HEK293 (cell line): ENCODE data around the gene IGDCC3.

Source experiments
- CTCF ChIA-PET: fragments of 350-600 bp; formaldehyde crosslinking; extraction: SDS; loops from one replicate; lab custom pipeline; 2021; ENCODE audit warnings: antibody characterized with exemption; lab: Yijun Ruan, JAX
- POLR2A ChIA-PET: fragments of 300-600 bp; formaldehyde crosslinking; extraction: SDS; loops from one replicate; lab custom pipeline; 2020; ENCODE audit warnings: antibody characterized with exemption, inconsistent platforms; lab: Yijun Ruan, JAX
- H3K27ac ChIP-seq: fragments of 200-500 bp; sonication (Bioruptor generic); 2 replicates; pipeline ENCODE4 v1.5.1; 2014; ENCODE audit warnings: low read depth, low read length, control low read depth, inconsistent platforms; ENCODE audit errors: extremely low read depth
- H3K36me3 ChIP-seq, 2 experiments: fragments of 200-500 bp in 1 of 2; sonication (Bioruptor generic) in 1 of 2; 1 replicate in 1 of 2; 2 replicates in 1 of 2; pipeline ENCODE4 v1.5.1; 2014 to 2017; ENCODE audit warnings: inconsistent platforms in 2 of 2, low read length in 2 of 2; ENCODE audit not compliant: control insufficient read depth in 2 of 2, insufficient read depth in 1 of 2
- H3K4me1 ChIP-seq: fragments of 200-500 bp; sonication (Bioruptor generic); 2 replicates; pipeline ENCODE4 v1.5.1; 2014; ENCODE audit warnings: mild to moderate bottlenecking, low read length, inconsistent platforms; ENCODE audit not compliant: control insufficient read depth, insufficient read depth
- H3K4me3 ChIP-seq: 2 replicates; pipeline ENCODE4 v1.5.1; 2011; ENCODE audit warnings: low read depth, mild to moderate bottlenecking, control low read depth, low read length, moderate library complexity
- H3K9me3 ChIP-seq: fragments of 200-500 bp; sonication (Bioruptor generic); 2 replicates; pipeline ENCODE4 v1.5.1; 2014; ENCODE audit warnings: low read depth, low read length, inconsistent platforms; ENCODE audit not compliant: control insufficient read depth, insufficient read depth
- GFI1B ChIP-seq: fragments of 450-650 bp; formaldehyde crosslinking; IDR thresholded peaks from 2 replicates; pipeline ENCODE4 v1.5.1; 2016; ENCODE audit warnings: missing biosample characterization, missing genetic modification characterization
- REPIN1 ChIP-seq: fragments of 450-650 bp; formaldehyde crosslinking; IDR thresholded peaks from 2 replicates; pipeline ENCODE4 v1.5.1; 2017; ENCODE audit warnings: missing biosample characterization, missing genetic modification characterization, low read depth
- ZNF19 ChIP-seq: fragments of 450-650 bp; formaldehyde crosslinking; IDR thresholded peaks from 2 replicates; pipeline ENCODE4; 2016; ENCODE audit warnings: missing biosample characterization, missing genetic modification characterization, low read depth
- ZNF266 ChIP-seq: fragments of 450-650 bp; formaldehyde crosslinking; IDR thresholded peaks from 2 replicates; pipeline ENCODE4 v1.5.1; 2016; ENCODE audit warnings: missing biosample characterization, missing genetic modification characterization, low read depth
- ZSCAN30 ChIP-seq: fragments of 450-650 bp; IDR thresholded peaks from 2 replicates; pipeline ENCODE4 v1.5.1; 2018; ENCODE audit warnings: missing biosample characterization, mild to moderate bottlenecking, missing genetic modification characterization, moderate library complexity
- TF ChIP-seq, protein P1 (sequence below): fragments of 450-650 bp; formaldehyde crosslinking; conservative IDR thresholded peaks from 2 replicates; pipeline ENCODE4 v1.5.1; 2016; ENCODE audit warnings: low read depth, missing biosample characterization, missing genetic modification characterization
- TF ChIP-seq, protein P2 (sequence below): fragments of 450-650 bp; formaldehyde crosslinking; IDR thresholded peaks from 2 replicates; pipeline ENCODE4 v1.5.1; 2017; ENCODE audit warnings: missing biosample characterization, missing genetic modification characterization
- TF ChIP-seq, protein P3 (sequence below): fragments of 450-650 bp; formaldehyde crosslinking; IDR thresholded peaks from 2 replicates; pipeline ENCODE4 v1.5.1; 2016; ENCODE audit warnings: missing biosample characterization, missing genetic modification characterization
- TF ChIP-seq, protein P4 (sequence below): fragments of 450-650 bp; formaldehyde crosslinking; IDR thresholded peaks from 2 replicates; pipeline ENCODE4 v1.5.1; 2016; ENCODE audit warnings: missing biosample characterization, missing genetic modification characterization
- TF ChIP-seq, protein P5 (sequence below): fragments of 450-650 bp; formaldehyde crosslinking; IDR thresholded peaks from 2 replicates; pipeline ENCODE4 v1.5.1; 2016; ENCODE audit warnings: missing biosample characterization, missing genetic modification characterization
- TF ChIP-seq, protein P6 (sequence below): fragments of 450-650 bp; formaldehyde crosslinking; IDR thresholded peaks from 2 replicates; pipeline ENCODE4 v1.5.1; 2016; ENCODE audit warnings: missing biosample characterization, missing genetic modification characterization
- TF ChIP-seq, protein P7 (sequence below): fragments of 450-650 bp; formaldehyde crosslinking; IDR thresholded peaks from 2 replicates; pipeline ENCODE4 v1.5.1; 2016; ENCODE audit warnings: missing biosample characterization, missing genetic modification characterization

Gene IGDCC3

DNA sequence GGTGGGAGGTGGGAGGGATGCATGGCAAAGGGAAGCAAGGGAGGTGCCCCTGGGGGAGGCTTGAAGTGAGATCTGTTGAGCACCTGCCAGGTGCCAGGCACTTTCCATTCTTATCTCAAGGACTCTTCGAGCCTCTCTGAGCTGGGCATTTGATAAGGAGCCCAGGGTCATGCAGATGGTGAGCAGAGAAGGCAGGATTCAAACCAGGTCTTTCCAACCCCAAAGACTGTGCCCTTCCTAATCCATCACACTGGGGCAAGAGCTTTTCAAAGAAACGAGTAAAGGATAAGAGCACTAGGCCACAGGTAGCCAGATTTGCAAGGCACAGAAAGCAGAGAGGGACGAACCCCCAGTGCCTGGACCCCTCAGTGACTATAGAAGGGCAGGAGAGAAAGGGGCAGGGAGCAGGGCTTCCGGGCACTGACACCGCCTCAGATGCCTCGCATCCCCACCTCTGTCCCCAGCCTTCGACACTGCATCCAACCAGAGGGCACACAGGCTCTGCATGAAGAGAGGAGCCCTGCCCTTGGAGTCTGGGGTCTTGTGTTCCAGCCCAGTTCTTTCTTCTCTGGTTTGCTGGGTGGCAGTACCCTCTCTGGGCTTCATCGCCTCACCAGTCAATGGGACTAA, 23.9 kb upstream of the IGDCC3 start:
- Histone ChIP-seq H3K4me3 (no peak overlapping the region), H3K9me3 (no peaks in the 10 kb centered on the region), H3K27ac (peak overlapping the region; percentile 13; the same call in 1 of the 2 replicates), H3K4me1 (peaks cover 16% of the 10 kb centered on the region), H3K36me3 (no peaks in the 10 kb centered on the region)
- CTCF ChIA-PET = interaction anchor here (0.6 to 4.5 kb wide), 54 partner anchors 8 to 762 kb away, joined by 3 to 120 read pairs (median 4); no protein-coding TSS in a partner anchor
- TF ChIP-seq, protein P1, sequence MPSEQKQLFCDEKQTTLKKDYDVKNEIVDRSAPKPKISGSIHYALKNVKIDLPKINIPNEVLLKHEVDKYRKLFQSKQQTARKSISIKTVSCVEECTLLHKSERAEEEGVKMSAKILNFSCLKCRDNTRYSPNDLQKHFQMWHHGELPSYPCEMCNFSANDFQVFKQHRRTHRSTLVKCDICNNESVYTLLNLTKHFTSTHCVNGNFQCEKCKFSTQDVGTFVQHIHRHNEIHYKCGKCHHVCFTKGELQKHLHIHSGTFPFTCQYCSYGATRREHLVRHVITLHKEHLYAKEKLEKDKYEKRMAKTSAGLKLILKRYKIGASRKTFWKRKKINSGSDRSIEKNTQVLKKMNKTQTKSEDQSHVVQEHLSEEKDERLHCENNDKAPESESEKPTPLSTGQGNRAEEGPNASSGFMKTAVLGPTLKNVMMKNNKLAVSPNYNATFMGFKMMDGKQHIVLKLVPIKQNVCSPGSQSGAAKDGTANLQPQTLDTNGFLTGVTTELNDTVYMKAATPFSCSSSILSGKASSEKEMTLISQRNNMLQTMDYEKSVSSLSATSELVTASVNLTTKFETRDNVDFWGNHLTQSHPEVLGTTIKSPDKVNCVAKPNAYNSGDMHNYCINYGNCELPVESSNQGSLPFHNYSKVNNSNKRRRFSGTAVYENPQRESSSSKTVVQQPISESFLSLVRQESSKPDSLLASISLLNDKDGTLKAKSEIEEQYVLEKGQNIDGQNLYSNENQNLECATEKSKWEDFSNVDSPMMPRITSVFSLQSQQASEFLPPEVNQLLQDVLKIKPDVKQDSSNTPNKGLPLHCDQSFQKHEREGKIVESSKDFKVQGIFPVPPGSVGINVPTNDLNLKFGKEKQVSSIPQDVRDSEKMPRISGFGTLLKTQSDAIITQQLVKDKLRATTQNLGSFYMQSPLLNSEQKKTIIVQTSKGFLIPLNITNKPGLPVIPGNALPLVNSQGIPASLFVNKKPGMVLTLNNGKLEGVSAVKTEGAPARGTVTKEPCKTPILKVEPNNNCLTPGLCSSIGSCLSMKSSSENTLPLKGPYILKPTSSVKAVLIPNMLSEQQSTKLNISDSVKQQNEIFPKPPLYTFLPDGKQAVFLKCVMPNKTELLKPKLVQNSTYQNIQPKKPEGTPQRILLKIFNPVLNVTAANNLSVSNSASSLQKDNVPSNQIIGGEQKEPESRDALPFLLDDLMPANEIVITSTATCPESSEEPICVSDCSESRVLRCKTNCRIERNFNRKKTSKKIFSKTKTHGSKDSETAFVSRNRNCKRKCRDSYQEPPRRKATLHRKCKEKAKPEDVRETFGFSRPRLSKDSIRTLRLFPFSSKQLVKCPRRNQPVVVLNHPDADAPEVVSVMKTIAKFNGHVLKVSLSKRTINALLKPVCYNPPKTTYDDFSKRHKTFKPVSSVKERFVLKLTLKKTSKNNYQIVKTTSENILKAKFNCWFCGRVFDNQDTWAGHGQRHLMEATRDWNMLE (tag by site-specific recombination) = no peak
- TF ChIP-seq, protein P2, sequence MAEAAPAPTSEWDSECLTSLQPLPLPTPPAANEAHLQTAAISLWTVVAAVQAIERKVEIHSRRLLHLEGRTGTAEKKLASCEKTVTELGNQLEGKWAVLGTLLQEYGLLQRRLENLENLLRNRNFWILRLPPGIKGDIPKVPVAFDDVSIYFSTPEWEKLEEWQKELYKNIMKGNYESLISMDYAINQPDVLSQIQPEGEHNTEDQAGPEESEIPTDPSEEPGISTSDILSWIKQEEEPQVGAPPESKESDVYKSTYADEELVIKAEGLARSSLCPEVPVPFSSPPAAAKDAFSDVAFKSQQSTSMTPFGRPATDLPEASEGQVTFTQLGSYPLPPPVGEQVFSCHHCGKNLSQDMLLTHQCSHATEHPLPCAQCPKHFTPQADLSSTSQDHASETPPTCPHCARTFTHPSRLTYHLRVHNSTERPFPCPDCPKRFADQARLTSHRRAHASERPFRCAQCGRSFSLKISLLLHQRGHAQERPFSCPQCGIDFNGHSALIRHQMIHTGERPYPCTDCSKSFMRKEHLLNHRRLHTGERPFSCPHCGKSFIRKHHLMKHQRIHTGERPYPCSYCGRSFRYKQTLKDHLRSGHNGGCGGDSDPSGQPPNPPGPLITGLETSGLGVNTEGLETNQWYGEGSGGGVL (tag by site-specific recombination) = peak; percentile 88
- TF ChIP-seq, protein P3, sequence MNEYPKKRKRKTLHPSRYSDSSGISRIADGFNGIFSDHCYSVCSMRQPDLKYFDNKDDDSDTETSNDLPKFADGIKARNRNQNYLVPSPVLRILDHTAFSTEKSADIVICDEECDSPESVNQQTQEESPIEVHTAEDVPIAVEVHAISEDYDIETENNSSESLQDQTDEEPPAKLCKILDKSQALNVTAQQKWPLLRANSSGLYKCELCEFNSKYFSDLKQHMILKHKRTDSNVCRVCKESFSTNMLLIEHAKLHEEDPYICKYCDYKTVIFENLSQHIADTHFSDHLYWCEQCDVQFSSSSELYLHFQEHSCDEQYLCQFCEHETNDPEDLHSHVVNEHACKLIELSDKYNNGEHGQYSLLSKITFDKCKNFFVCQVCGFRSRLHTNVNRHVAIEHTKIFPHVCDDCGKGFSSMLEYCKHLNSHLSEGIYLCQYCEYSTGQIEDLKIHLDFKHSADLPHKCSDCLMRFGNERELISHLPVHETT (tag by site-specific recombination) = 0 out of 2 replicates have a peak, but pooled peaks have one; percentile 4
- POLR2A ChIA-PET = interaction anchor here (0.6 to 2.5 kb wide), 5 partner anchors 20 to 210 kb away, joined by 3 to 7 read pairs (median 4); partner anchors contain the start of genes INTS14 and RNU5B-1

DNA sequence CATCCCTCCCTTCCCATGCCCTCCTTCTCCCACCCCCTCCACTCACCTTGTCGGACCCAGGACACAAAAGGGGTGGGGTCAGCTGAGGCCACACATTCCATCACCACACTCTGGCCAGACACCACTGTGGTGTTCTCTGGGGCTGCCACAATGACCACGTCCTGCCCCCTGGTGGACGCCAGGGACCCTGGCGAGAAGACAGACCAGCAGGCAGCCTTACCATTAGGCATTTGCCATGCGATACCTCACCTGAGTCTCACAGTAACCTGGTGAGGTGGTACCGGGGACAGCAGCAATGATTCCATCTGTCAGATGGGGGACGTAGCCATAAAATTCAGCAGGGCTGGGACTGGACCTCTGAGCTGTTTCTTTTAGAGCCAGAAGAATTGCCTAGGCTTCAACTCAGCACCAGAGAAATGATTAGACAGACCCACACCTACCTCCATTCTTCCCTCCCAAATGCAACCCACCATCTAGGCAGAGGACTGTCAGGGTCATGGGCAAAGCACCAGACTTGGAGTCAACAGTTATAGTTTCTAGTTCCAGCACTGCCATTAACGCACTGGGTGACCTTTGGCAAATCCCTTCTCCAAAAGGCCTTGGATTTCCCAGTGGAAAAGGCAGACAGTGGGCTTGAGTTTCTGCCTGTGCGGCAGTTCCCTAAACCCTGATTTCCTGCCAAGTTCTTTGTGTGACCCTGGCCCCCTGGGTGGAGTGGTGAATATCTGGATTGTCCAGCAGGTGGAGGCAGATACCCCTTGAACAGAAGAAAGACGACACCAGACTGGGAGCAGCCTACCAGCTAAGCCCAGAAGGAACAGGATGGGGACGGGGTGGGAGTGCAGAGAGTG, 23.2 kb upstream of the IGDCC3 start:
- POLR2A ChIA-PET = interaction anchor here (0.5 to 2.5 kb wide), 6 partner anchors 15 to 210 kb away, joined by 3 to 7 read pairs (median 4); partner anchors contain the start of genes INTS14 and RNU5B-1
- H3K4me1 ChIP-seq = peaks cover 12% of the 10 kb centered on the region
- no peaks in the 10 kb centered on the region for H3K36me3 ChIP-seq
- H3K4me3 ChIP-seq = no peak overlapping the region
- H3K27ac ChIP-seq = peak overlapping the region; percentile 36; the same call in 1 of the 2 replicates
- H3K9me3 ChIP-seq = no peaks in the 10 kb centered on the region
- CTCF ChIA-PET = interaction anchor here (0.6 to 4.5 kb wide), 61 partner anchors 9 to 762 kb away, joined by 3 to 120 read pairs (median 4); no protein-coding TSS in a partner anchor
- no peak for TF ChIP-seq ZNF19 (tag by site-specific recombination)
- peak; percentile 77 for TF ChIP-seq ZSCAN30 (tag by site-specific recombination)
- TF ChIP-seq, protein P4, sequence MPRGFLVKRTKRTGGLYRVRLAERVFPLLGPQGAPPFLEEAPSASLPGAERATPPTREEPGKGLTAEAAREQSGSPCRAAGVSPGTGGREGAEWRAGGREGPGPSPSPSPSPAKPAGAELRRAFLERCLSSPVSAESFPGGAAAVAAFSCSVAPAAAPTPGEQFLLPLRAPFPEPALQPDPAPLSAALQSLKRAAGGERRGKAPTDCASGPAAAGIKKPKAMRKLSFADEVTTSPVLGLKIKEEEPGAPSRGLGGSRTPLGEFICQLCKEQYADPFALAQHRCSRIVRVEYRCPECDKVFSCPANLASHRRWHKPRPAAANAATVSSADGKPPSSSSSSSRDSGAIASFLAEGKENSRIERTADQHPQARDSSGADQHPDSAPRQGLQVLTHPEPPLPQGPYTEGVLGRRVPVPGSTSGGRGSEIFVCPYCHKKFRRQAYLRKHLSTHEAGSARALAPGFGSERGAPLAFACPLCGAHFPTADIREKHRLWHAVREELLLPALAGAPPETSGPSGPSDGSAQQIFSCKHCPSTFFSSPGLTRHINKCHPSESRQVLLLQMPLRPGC (tag by site-specific recombination) = no peak
- TF ChIP-seq ZNF266 = no peak
- TF ChIP-seq REPIN1 (tag by site-specific recombination) = no peak
- TF ChIP-seq, protein P5, sequence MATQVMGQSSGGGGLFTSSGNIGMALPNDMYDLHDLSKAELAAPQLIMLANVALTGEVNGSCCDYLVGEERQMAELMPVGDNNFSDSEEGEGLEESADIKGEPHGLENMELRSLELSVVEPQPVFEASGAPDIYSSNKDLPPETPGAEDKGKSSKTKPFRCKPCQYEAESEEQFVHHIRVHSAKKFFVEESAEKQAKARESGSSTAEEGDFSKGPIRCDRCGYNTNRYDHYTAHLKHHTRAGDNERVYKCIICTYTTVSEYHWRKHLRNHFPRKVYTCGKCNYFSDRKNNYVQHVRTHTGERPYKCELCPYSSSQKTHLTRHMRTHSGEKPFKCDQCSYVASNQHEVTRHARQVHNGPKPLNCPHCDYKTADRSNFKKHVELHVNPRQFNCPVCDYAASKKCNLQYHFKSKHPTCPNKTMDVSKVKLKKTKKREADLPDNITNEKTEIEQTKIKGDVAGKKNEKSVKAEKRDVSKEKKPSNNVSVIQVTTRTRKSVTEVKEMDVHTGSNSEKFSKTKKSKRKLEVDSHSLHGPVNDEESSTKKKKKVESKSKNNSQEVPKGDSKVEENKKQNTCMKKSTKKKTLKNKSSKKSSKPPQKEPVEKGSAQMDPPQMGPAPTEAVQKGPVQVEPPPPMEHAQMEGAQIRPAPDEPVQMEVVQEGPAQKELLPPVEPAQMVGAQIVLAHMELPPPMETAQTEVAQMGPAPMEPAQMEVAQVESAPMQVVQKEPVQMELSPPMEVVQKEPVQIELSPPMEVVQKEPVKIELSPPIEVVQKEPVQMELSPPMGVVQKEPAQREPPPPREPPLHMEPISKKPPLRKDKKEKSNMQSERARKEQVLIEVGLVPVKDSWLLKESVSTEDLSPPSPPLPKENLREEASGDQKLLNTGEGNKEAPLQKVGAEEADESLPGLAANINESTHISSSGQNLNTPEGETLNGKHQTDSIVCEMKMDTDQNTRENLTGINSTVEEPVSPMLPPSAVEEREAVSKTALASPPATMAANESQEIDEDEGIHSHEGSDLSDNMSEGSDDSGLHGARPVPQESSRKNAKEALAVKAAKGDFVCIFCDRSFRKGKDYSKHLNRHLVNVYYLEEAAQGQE (tag by site-specific recombination) = peak; percentile 50; the same call in 1 of the 2 replicates
- TF ChIP-seq, protein P6, sequence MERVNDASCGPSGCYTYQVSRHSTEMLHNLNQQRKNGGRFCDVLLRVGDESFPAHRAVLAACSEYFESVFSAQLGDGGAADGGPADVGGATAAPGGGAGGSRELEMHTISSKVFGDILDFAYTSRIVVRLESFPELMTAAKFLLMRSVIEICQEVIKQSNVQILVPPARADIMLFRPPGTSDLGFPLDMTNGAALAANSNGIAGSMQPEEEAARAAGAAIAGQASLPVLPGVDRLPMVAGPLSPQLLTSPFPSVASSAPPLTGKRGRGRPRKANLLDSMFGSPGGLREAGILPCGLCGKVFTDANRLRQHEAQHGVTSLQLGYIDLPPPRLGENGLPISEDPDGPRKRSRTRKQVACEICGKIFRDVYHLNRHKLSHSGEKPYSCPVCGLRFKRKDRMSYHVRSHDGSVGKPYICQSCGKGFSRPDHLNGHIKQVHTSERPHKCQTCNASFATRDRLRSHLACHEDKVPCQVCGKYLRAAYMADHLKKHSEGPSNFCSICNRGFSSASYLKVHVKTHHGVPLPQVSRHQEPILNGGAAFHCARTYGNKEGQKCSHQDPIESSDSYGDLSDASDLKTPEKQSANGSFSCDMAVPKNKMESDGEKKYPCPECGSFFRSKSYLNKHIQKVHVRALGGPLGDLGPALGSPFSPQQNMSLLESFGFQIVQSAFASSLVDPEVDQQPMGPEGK = peak; percentile 76
- TF ChIP-seq, protein P7, sequence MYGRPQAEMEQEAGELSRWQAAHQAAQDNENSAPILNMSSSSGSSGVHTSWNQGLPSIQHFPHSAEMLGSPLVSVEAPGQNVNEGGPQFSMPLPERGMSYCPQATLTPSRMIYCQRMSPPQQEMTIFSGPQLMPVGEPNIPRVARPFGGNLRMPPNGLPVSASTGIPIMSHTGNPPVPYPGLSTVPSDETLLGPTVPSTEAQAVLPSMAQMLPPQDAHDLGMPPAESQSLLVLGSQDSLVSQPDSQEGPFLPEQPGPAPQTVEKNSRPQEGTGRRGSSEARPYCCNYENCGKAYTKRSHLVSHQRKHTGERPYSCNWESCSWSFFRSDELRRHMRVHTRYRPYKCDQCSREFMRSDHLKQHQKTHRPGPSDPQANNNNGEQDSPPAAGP (tag by site-specific recombination) = peak; percentile 52; the same call in 1 of the 2 replicates
- TF ChIP-seq GFI1B (tag by site-specific recombination) = no peak
